Gastroesophageal sphincter (tissue), 4 donors: ENCODE results near the gene RIGI. TPM values are rescaled to one million over a fixed set of nuclear protein-coding genes. Genes with fewer than 3 reads are reported as not detected.

ENCODE experiments used
- ATAC-seq: fragments of 150-250 bp; one replicate; pipeline ENCODE4 v1.9.1; 2016; ENCODE audit warnings: mild to moderate bottlenecking, moderate library complexity
- H3K27ac ChIP-seq, 4 donors: fragments of 200-600 bp; sonication (generic) in 3 of 4; 1 replicate in 3 of 4; 2 replicates in 1 of 4; pipeline ENCODE4 v1.5.1; 2016 to 2019
- H3K27me3 ChIP-seq: fragments of 200-600 bp; sonication (generic); one replicate; pipeline ENCODE4 v1.5.1; 2019
- H3K36me3 ChIP-seq, 2 donors: fragments of 200-600 bp; sonication (generic); one replicate each; pipeline ENCODE4 v1.5.1; 2019; ENCODE audit warnings: control low read depth in 1 of 2
- H3K4me1 ChIP-seq, 3 donors: fragments of 200-600 bp; sonication (generic); 1 replicate in 2 of 3; 2 replicates in 1 of 3; pipeline ENCODE4 v1.5.1; 2016 to 2019; ENCODE audit warnings: control low read depth in 2 of 3
- H3K4me3 ChIP-seq, 2 donors: fragments of 200-600 bp; sonication (generic); one replicate each; pipeline ENCODE4 v1.5.1; 2019; ENCODE audit warnings: mild to moderate bottlenecking in 1 of 2, moderate library complexity in 1 of 2
- H3K9me3 ChIP-seq, 3 donors: fragments of 200-600 bp; sonication (generic); one replicate each; pipeline ENCODE4 v1.5.1; 2017 to 2019; ENCODE audit warnings: control low read depth in 2 of 3
- CTCF ChIP-seq, 4 experiments: fragments of 200-600 bp in 2 of 4; fragments of 450-650 bp in 2 of 4; sonication (generic) in 1 of 4; IDR thresholded peaks; one replicate each; pipeline ENCODE4 v1.5.1; 2017 to 2019; ENCODE audit warnings: antibody characterized with exemption in 4 of 4, mild to moderate bottlenecking in 2 of 4, moderate library complexity in 2 of 4
- EP300 ChIP-seq: sonication (generic); formaldehyde crosslinking; IDR thresholded peaks from one replicate; pipeline ENCODE4 v1.6.1; 2017; ENCODE audit warnings: antibody characterized with exemption, mild to moderate bottlenecking
- POLR2A ChIP-seq, 2 donors: fragments of 450-650 bp; IDR thresholded peaks; one replicate each; pipeline ENCODE4 v1.6.1; 2017; ENCODE audit warnings: antibody characterized with exemption in 2 of 2, mild to moderate bottlenecking in 2 of 2, moderate library complexity in 1 of 2
- POLR2AphosphoS5 ChIP-seq: sonication (generic); formaldehyde crosslinking; IDR thresholded peaks from one replicate; pipeline ENCODE4 v1.6.1; 2017; ENCODE audit warnings: antibody characterized with exemption
- WGBS, 2 donors: methylation state at CpG; one replicate each; pipeline ENCODE4 v1.1.5; 2018; ENCODE audit warnings: low coverage in 1 of 2; 5-methylcytosine and 5-hydroxymethylcytosine counted together
- total RNA-seq, 4 donors: library from RNA; depleted of rRNA; stranded (reverse); fragments of >200 nt; gene quantifications; one replicate each; pipeline ENCODE4 v1.1.0, GENCODE V29; 2016

The RIGI gene
- total RNA-seq, 4 donors from 2014 or later = 6.8 to 14.3 (median 8.3) TPM

- Histone ChIP-seq H3K27ac (no peak overlapping the region), H3K27me3 (no peaks in the 10 kb centered on the region), H3K4me3 (no peak overlapping the region), H3K4me1 (peaks cover 0 to 22% (median 0%) of the 10 kb centered on the region in 3 donors), H3K9me3 (no peaks in the 10 kb centered on the region), H3K36me3 (peaks cover 0 to 42% of the 10 kb centered on the region in 2 donors)
- no peak for ATAC-seq
- TF ChIP-seq POLR2AphosphoS5 (no peak), CTCF (IDR thresholded peaks at IDR 0.05) (no peak), EP300 (no peak), POLR2A (IDR thresholded peaks at IDR 0.05) (no peak)
- 96% methylated on average over 4 of the region's 4 CpGs; no CpG with 5 or more reads in 1 of the 2 donors for WGBS, 2 donors
Measured at GRCh38 chr9:32543047-32543446, 17.1 kb upstream of the RIGI start.

GRCh38 chr9:32533816-32534215 is 7.8 kb upstream of the RIGI start:
- Histone ChIP-seq H3K4me3 (no peak overlapping the region), H3K9me3 (no peaks in the 10 kb centered on the region), H3K36me3 (peaks cover 0 to 15% of the 10 kb centered on the region in 2 donors), H3K27me3 (no peaks in the 10 kb centered on the region), H3K4me1 (no peaks in the 10 kb centered on the region), H3K27ac (no peak overlapping the region)
- no peak for ATAC-seq
- TF ChIP-seq CTCF (IDR thresholded peaks at IDR 0.05) (no peak), POLR2A (IDR thresholded peaks at IDR 0.05) (no peak), EP300 (no peak), POLR2AphosphoS5 (no peak)
- WGBS, 2 donors = 89 to 100% methylated on average over 3 to 4 of the region's 4 CpGs

GRCh38 chr9:32533336-32533735 is 7.3 kb upstream of the RIGI start:
- Histone ChIP-seq H3K4me1 (no peaks in the 10 kb centered on the region), H3K36me3 (peaks cover 0 to 13% of the 10 kb centered on the region in 2 donors), H3K9me3 (no peaks in the 10 kb centered on the region), H3K27ac (no peak overlapping the region), H3K4me3 (no peak overlapping the region), H3K27me3 (no peaks in the 10 kb centered on the region)
- 89 to 99% methylated on average over 1 to 6 of the region's 6 CpGs for WGBS, 2 donors
- ATAC-seq = no peak
- TF ChIP-seq POLR2A (IDR thresholded peaks at IDR 0.05) (no peak), POLR2AphosphoS5 (no peak), EP300 (no peak), CTCF (IDR thresholded peaks at IDR 0.05) (no peak)

- ATAC-seq = no peak
- TF ChIP-seq EP300 (no peak), POLR2A (IDR thresholded peaks at IDR 0.05) (no peak), CTCF (IDR thresholded peaks at IDR 0.05) (no peak), POLR2AphosphoS5 (no peak)
- Histone ChIP-seq H3K27ac (peak overlapping the region; percentile 78 to 87 (median 85)), H3K4me3 (peak overlapping the region; percentile 60 to 86), H3K4me1 (peaks cover 0 to 40% (median 12%) of the 10 kb centered on the region in 3 donors), H3K36me3 (peaks cover 0 to 4% of the 10 kb centered on the region in 2 donors), H3K27me3 (no peaks in the 10 kb centered on the region), H3K9me3 (no peaks in the 10 kb centered on the region)
- WGBS, 2 donors = 11 to 78% methylated on average over 1 to 2 of the region's 2 CpGs
Measured at GRCh38 chr9:32526707-32527048, 682 bp upstream of the RIGI start.

- 0 to 4% methylated on average over 2 to 4 of the region's 4 CpGs for WGBS, 2 donors
- TF ChIP-seq EP300 = no peak
- no peak for TF ChIP-seq POLR2AphosphoS5
- no peak for TF ChIP-seq POLR2A (IDR thresholded peaks at IDR 0.05)
- no peak for TF ChIP-seq CTCF (IDR thresholded peaks at IDR 0.05)
- ATAC-seq = no peak
Measured at GRCh38 chr9:32525709-32526030, 326 bp downstream of the RIGI start.

More at GRCh38 chr9:32525709-32526030, 326 bp downstream of the RIGI start:
- H3K36me3 ChIP-seq = no peaks in the 10 kb centered on the region
- H3K4me1 ChIP-seq = peaks cover 0 to 40% (median 12%) of the 10 kb centered on the region in 3 donors
- H3K9me3 ChIP-seq = no peaks in the 10 kb centered on the region
- peak overlapping the region; percentile 60 to 86 for H3K4me3 ChIP-seq
- peak overlapping the region; percentile 3 to 87 (median 85) for H3K27ac ChIP-seq
- H3K27me3 ChIP-seq = no peaks in the 10 kb centered on the region
